HG03175 (cell line): ENCODE results near the gene GRIK3.

Experiments used
- ATAC-seq: cut with Tn5 transposase; IDR thresholded peaks from one replicate; pipeline ENCODE4 v1.9.1; 2021; ENCODE audit warnings: mild to moderate bottlenecking, moderate library complexity; ENCODE audit not compliant: unreplicated experiment

The GRIK3 gene

GRCh38 chr1:37017720-37018119 lies 16.6 kb downstream of the GRIK3 start:
- no peak for ATAC-seq

GRCh38 chr1:37016121-37016520 lies 18.2 kb downstream of the GRIK3 start:
- no peak for ATAC-seq

GRCh38 chr1:37015713-37016112 lies 18.6 kb downstream of the GRIK3 start:
- ATAC-seq: no peak

- ATAC-seq: no peak
Observed at GRCh38 chr1:37012226-37012625, 22.1 kb downstream of the GRIK3 start.

GRCh38 chr1:37010011-37010410 lies 24.3 kb downstream of the GRIK3 start:
- no peak for ATAC-seq

GRCh38 chr1:37009521-37009920 lies 24.8 kb downstream of the GRIK3 start:
- ATAC-seq: no peak

- ATAC-seq: no peak
Observed at GRCh38 chr1:37006132-37006868, 28.0 kb downstream of the GRIK3 start.

- no peak for ATAC-seq
Observed at GRCh38 chr1:37002898-37003297, 31.4 kb downstream of the GRIK3 start.

- ATAC-seq: no peak
Observed at GRCh38 chr1:37001703-37002102, 32.6 kb downstream of the GRIK3 start.

- no peak for ATAC-seq
Observed at GRCh38 chr1:36996106-36996505, 38.2 kb downstream of the GRIK3 start.

GRCh38 chr1:36994868-36995267 lies 39.4 kb downstream of the GRIK3 start:
- ATAC-seq: no peak

GRCh38 chr1:36994294-36994693 lies 40.0 kb downstream of the GRIK3 start:
- ATAC-seq: no peak

GRCh38 chr1:36992139-36992943 lies 42.0 kb downstream of the GRIK3 start:
- no peak for ATAC-seq

GRCh38 chr1:36991551-36991950 lies 42.8 kb downstream of the GRIK3 start:
- no peak for ATAC-seq

- no peak for ATAC-seq
Observed at GRCh38 chr1:36990928-36991327, 43.4 kb downstream of the GRIK3 start.

GRCh38 chr1:36989241-36989640 lies 45.1 kb downstream of the GRIK3 start:
- ATAC-seq: no peak

- ATAC-seq: no peak
Observed at GRCh38 chr1:36988741-36989193, 45.5 kb downstream of the GRIK3 start.

GRCh38 chr1:36988321-36988720 lies 46.0 kb downstream of the GRIK3 start:
- ATAC-seq: no peak

- ATAC-seq: no peak
Observed at GRCh38 chr1:36987276-36987675, 47.0 kb downstream of the GRIK3 start.

- ATAC-seq: no peak
Observed at GRCh38 chr1:36986241-36986985, 47.9 kb downstream of the GRIK3 start.

- ATAC-seq: no peak
Observed at GRCh38 chr1:36984675-36985074, 49.6 kb downstream of the GRIK3 start.
